IPS-NIHi7 (cell line): Measurements from ENCODE around the gene SIMC1.

ENCODE experiments used
- DNase-seq: peaks from one replicate; pipeline ENCODE4 v3.0.0; 2012; ENCODE audit warnings: mixed read lengths; ENCODE audit errors: extremely low spot score

Gene SIMC1

DNA sequence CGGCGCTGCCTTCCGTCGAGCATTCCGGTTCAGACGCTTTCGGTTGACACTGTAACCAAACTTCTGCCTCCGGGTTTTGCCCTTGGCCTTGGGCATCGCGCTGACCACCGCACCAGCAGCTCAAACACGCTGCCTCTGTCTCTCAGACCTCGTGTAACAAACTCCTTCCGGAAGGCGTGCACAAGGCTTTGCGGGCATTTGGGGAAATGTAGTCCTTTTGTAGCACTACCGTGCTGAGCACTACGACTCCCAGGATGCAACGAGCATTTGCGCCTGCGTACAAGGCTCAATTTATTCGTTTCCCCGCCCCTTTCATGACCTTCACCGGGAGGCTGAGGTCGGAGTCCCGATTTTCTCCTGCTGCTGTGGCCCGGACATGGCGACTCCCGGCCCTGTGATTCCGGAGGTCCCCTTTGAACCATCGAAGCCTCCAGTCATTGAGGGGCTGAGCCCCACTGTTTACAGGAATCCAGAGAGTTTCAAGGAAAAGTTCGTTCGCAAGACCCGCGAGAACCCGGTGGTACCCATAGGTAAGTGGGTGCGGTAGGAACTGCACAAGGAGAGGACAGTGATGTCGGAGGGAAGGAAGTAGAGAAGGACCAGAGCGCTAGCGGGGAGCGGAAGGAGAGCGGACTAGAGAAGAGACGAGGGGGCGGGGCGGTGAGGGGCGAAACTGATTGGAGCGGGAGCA is 150.4 kb downstream of the SIMC1 start, which contains the start of the genes HIGD2A and NOP16:
Gene HIGD2A, plus strand, starts transcription at position 308 of the 691 bp plus-strand sequence. Its CDS starts 69 bp downstream, at position 377.
Gene NOP16, minus strand, starts transcription at position 155 of the 691 bp plus-strand sequence. Its CDS starts 59 bp downstream, at position 96.
- peak; percentile 98 for DNase-seq

DNA sequence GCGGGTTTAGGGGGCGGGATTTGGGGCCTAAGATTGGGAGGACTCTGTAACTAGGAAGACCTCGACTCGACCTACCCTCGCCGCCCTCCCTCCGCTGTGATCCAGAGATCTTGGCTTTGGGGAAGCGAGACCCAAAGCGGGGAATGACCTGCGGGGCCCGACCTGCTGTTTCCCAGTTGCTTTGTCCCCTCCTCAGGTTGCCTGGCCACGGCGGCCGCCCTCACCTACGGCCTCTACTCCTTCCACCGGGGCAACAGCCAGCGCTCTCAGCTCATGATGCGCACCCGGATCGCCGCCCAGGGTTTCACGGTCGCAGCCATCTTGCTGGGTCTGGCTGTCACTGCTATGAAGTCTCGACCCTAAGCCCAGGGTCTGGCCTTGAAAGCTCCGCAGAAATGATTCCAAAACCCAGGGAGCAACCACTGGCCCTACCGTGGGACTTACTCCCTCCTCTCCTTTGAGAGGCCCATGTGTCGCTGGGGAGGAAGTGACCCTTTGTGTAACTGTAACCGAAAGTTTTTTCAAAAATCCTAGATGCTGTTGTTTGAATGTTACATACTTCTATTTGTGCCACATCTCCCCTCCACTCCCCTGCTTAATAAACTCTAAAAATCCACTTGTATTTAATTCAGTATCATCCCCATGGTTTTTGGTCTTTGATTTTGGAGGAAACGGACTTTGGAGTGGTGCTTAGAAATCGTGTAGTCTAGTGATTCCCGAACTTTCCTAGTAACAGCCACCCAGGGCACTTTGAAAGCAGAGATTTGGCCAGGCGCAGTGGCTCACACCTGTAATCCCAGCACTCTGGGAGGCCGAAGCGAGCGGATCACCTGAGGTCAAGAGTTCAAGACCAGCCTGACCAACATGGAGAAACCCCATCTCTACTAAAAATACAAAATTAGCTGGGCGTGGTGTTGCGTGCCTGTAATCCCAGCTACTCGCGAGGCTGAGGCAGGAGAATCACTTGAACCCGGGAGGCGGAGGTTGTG is 151.2 kb downstream of the SIMC1 start:
- DNase-seq: no peak

DNA sequence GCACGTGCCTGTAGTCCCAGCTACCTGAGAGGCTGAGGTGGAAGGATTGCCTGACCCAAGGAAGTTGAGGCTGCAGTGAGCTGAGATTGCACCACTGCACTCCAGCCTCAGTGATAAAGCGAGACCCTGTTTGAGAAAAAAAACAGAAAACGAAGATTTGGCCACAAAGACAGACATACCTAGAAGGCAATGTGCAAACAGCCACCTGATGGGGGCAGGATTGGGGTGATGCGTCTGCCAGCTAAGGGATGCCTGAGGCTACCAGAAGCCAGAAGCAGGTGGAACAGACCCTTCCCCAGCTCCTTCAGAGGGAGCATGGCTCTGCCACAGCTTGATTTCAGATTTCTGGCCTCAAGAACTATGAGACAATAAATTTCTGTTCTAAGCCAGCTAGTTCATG is 153.3 kb downstream of the SIMC1 start:
- no peak for DNase-seq

DNA sequence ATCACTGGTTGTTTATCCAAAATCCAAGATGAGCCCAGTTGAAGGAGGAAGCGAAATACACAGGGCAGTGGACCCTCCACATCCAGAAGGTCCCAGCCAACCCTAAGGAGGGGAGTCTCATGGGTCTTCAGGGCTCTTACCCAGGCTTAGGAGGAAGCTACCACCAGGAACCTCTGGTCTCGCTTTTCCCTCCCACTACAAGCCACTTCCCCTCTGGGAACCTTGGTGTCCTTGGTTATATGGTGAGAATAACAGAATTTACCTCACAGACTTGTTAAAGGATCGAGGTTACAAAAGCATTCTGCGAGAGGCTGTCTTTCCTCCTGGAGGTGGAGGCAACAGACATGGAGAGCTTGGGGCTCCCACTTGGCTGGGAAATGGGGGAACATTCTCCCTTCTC is 153.8 kb downstream of the SIMC1 start:
- no peak for DNase-seq

DNA sequence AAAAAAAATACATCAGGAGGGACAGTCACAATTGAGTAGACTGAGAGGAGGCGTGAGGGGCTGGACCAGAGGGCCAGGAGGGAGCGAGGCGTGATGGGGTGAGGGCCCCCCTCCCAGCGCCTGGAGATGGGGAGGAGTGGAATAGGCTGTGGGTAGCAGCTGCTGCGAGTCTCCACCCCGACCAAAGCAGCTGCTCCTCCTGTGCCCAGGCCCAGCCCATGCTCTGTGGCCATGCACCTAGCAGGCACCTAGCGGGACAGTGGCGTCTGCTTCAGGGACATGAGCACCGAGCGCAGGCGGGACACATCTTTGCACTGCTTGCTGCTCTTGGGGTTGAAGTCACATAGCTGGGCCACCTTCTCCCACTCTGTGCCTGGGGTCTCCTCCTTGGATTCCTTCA is 154.3 kb downstream of the SIMC1 start:
- no peak for DNase-seq

DNA sequence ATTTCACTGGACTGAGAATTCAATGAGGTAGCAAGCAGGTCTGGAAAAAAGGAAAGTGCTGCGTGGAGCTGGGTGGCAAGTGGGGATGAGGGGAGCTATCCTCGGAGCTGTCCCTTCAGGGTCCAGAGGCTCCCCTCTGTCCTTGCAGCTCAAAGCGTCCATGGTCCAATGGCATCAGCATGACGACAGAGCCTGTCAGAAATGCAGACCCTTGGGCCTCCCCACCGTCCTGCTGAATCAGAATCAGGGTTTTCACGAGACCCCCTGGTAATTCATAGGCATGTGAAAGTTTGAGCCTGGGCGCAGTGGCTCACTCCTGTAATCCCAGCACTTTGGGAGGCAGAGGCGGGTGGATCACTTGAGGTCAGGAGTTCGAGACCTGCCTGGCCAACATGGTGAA is 155.9 kb downstream of the SIMC1 start:
- DNase-seq: no peak

DNA sequence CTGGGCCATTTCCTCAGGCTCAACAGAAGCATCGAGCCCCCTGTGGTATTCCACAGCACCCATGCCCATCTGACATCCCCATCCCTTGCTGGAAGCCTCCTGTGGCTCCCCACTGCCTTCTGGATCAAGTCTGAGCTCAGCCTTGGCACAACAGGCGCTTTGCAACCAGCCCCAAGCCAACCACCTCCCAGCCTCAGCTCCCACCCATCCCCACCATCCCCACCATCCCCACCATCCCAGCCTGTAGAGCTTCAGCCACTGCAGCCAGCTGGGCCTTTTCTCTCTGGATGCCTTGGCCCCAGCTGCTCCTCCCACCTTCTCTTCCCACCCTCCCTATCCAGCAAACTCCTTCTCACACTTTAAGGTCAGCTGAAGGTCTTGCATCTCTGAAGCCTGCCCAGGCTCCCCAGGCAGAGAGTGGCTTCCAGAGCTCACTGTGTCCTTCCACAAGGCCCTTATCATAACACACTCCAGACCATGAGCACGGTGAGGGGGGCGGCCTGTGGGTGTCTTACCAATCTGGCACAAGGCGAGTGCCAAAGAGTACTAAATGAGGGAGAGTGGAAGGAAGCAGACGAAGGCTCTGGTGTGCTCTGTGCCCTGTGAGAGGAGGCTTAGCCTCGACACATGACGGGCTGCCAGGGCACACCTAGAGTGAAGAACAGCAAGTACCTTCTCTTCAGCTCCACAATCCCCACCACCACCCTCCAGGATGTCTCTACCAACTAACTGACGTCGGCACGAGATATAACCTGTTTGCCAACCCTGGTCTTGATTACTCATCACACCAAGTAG is 156.9 kb downstream of the SIMC1 start:
- no peak for DNase-seq
